GM19023 (cell line): ENCODE measurements around the gene BTBD7.

Experiments used
- ATAC-seq: cut with Tn5 transposase; IDR thresholded peaks from one replicate; pipeline ENCODE4 v1.9.1; 2021; ENCODE audit warnings: mild to moderate bottlenecking, moderate library complexity; ENCODE audit not compliant: unreplicated experiment

BTBD7 gene

DNA sequence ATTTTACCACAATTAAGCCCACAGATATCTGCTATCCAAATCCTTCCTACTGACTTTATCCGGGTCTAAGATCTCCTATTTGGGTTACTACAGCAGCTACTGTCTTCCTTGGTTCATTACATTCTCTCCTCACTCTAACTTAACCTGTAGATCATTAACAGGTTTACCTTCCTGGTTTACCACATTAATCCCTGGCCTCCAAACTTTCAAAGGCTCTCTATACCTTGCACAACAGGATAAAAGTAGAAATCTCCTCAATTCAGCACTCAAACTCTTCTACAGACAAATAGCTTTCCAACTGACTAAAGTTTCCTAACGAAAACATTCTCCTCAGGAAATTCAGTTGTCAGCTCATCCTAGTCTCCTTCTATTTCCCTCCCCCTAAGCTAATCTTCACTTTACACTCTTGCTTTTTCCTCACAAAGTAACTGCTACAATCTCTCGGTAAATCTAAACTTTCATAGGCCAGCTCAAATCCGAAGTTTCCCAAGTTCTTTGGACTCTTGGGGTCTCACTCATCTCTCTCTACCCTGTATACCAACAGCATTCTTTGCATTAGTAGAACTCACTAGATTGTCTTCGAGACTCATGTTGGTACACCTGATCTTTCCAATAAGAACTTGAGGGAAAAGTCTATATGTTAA is 2.7 kb downstream of the BTBD7 start:
- no peak for ATAC-seq

DNA sequence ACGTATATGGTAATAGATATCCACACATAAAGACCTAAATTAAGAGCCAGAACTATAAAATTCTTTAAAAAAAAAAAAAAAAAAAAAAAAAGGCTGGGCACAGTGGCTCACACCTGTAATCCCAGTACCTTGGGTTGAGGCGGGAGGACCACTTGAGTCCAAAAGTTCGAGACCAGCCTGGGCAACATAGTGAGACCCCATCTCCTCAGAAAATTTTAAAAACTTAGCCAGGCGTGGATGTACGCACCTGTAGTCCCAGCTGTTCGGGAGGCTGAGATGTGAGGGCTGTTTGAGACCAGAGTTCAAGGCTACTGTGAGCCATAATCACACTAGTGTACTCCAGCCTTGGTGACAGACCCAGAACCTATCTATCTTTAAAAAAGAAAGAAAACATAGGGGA is 4.3 kb downstream of the BTBD7 start:
- no peak for ATAC-seq

DNA sequence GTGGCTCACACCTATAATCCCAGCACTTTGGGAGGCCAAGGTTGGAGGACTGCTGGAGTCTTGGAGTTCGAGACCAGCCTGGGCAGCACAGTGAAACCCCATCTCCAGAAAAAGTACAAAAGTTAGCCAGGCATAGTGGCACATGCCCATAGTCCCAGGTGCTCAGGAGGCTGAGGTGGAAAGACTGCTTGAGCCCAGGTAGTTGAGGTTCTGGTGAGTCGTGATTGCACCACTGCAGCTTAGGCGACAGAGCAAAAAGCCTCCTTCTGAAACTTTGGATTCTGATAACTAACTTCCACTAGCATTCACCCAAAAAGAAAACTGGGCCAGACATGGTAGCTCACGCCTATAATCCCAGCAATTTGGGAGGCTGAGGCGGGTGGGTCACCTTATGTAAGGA is 6.6 kb downstream of the BTBD7 start:
- ATAC-seq, result no peak

DNA sequence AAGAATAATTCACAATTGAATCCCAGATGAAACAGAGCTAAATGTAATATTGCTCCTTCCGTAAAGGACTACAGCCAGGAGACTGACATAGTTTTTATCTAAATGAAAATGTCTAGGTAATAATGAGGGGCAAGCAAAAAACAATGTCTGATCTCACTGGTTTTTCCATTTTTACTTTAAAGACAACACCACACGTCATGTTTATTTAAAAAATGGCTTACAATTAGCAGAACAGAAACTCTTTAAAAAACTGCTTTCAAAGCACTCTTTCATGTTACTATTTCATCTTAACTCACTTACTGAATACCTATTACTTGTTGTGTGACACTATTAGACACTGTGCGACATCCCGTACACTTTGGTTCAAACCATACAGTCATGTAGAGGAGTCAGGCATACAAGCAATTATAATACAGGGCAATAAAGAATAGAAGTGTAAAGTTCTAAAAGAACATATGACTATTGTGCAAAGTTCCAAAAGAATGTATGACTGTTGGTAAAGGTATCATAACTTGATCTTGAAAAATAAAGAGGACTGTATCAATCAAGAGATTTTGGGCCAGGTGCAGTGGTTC is 9.1 kb downstream of the BTBD7 start:
- ATAC-seq, result no peak

DNA sequence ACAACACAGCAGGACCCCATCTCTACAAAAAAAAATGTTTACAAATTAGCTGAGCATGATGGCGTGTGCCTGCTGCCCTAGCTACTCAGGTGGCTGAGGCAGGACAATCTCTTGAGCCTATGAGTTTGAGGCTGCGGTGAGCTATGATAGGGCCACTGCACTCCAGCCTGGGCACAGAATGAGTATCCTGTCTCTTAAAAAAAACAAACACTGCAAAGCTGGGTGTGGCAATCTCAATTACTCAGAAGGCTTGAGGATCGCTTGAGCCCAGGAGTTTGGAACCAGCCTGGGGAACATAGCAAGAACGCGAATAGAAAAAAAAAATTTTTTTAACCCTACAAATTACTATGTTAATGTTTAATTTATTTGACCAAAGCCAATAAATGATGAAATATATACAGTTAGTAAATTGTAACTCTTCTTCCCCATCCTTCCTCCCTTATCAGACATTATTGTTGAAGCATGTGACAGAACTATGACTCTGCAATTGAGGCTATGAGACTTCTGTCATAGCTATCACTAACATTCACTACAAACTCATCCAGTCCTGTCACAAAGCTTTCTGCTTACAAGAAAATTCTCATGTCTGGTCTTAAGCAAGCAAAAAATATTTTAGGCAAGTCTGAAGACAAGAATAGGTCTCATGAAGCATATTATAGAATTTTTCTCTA is 9.8 kb downstream of the BTBD7 start:
- ATAC-seq, result no peak

DNA sequence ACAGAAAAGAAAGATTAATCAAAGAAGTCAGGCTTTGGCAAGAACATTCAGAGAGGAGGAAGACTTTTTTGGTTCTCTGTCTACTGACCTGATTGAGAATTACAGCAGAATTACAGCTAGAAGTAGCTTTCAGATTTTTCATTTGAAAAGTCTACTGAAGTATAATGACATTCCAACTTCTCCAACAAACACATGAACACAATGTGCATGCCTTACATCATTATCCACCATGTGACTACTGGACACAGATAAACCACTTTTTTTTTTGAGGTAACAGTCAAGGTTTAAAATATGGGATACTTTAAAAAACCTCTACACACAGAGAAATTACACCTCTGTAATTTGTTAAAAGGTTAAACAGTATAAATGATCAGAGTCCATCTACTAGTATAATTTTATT is 12.3 kb downstream of the BTBD7 start:
- no peak for ATAC-seq

DNA sequence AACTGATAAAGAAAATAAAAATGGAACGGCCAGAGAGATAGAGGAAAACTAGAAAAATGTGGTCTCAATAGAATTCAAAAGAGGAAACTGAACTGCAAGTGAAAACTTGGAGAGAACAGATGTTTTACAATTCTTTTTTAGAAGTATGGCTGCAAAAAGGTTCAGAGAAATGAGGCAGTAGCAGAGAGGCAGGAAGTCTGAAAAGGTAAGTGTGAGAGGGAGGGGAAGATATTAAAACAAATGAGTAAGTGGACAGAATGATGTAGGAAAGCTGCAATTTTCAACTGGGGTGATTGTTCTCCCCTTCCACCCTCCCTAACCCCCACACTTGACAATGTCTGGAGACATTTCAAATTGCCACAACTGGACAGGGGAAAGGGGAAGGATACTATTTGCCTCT is 12.9 kb downstream of the BTBD7 start:
- ATAC-seq, result no peak

DNA sequence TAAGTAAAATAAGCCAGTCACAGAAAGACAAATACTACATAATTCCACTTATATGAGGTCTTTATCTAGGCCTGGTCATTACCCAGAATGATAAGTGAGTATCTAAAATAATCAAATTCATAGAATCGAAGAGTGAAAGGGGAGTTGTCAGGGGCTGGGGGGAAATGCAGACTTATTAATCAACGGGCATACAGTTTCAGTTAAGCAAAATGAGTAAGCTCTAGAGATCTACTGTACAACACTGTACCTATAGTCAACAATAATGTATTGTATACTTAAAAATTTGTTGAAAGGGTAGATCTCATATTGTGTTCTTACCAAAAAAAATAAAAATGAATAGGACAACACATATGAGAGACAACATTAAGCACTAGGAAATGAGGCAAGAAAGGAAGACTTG is 13.3 kb downstream of the BTBD7 start:
- ATAC-seq, result no peak

DNA sequence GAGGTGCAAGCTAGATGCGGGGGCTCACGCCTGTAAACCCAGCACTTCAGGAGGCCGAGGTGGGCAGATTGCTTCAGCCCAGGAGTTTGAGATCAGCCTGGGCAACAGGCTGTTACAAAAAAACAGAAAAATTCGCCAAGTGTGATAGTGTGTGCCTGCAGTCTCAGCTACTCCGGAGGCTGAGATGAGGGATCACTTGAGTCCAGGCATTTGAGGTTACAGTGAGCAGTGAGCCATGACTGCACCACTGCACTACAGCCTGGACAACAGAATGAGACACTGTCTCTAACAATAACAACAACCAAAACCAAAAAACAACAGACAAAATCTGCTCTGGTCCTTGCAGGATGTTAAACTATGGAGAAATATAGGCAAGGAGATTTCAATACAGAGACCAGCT is 13.9 kb downstream of the BTBD7 start:
- no peak for ATAC-seq

DNA sequence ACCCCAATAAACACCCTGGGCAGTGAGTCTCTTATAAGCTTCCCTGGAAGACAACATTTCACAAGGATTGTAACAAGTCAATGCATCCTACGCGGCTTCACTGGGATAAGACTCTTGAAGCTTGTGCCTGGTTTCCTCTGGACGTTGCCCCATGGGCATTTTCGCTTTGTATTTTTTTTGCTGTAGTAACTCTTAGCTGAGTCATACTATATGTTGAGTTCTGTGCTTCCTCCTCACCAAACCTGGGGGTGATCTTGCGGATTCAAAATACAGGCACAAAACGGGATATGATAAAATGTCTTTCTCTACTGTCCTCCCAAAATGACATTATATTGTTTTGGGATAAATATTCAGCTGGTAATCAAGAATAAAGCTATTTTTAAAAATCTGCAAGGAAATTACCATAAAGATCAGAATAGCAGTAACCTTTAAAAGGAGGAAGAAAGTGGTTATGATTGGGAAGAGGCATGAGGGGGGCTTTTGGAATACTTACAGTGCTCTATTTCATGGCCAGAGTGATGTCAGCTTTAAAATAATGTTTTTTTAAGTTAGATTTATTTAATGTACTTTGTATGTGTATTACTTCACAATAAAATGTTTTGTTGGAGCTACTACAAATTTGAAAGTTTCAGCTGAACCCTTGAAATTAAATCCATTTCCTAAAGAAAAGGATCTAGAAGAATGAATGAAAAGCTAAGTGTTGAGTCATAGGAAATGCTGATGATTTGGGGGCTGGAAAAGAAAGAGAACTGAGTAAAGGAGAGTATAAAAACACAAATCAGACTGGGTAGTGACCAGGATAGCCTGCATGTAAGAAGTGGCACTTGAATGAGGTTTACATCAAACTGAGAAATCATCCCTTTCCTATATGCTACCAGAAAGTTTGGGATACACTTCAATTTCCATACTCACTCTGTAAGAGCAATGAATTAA is 14.7 kb downstream of the BTBD7 start:
- ATAC-seq, result no peak

DNA sequence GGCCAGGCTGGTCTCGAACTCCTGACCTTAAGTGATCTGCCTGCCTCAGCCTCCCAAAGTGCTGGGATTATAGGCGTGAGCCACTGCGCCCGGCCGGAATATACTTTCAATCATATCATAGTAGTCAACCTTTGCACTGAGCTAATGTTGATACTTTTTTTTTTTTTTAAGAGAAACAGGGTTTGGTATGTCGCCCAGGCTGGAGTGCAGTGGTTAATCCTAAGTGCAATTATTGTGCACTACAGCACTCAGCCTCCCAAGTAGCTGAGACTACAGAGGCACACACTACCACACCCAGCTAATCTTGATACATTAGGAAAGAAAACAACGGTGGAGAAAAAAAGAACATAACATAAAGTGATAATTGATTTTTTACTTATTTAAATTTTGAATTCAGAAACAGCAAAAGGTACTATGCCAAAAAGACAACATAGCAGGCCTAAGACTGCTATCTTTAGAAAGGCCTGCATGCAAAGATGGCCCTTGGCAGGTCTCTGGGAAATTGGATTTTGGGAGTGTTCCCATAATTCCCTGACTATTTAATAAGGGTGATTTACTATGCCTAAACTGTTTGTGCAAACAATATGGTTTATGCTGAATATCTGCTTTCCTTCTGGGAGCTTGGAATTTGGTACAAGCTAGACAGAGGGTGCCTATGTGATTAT is 15.5 kb downstream of the BTBD7 start:
- no peak for ATAC-seq

DNA sequence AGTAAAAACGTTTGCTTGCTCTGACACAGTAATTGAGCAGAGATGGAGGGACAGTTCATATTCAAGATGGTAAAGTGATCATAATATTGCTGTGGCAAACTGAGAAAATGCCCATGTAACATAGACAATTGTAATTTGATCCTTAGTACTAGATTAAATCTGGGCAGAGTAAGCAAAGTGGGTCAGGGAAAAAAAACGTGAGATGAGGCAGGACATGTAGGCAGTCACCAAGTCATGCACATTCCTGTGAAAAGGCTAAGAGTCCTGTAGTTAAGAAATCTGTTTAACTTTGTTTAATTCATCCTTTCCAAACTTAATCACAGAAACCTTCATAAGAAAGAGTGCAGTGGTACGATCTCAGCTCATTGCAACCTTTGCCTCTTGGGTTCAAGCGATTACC is 16.1 kb downstream of the BTBD7 start:
- no peak for ATAC-seq

DNA sequence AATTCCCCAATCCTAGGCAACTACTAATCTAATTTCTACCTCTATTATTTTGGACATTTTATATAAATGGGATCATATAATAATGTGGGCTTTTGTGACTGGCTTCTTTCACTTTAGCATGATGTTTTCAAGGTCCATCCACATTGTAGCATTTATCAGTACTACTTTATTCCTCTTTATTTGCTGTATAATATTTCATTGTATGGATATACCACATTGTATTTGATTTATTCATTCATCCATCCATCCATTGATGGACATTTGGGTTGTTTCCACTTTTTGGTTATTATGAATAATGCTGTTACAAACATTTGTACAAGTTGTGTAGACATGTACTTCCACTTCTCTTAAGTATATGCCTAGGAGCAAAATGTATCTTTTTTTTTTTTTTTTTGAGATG is 17.3 kb downstream of the BTBD7 start:
- no peak for ATAC-seq

DNA sequence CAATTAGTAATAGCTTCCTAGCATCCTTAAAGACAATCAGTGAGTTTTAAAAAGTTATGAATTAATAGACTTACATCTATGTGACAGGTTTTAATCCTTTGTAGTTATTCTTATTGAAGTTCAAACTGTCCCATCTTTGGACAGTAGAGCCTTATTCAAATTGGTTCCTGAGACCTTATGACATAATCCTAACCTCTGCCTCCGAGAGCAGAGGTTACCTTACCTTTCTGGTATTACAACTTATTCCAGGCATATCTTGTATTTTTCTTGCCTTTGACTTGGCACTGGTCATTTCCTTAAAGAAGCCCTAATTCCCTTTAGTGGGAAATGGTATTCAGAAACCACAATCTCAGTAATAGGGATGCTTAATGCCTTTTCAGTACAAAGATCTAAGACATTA is 21.8 kb downstream of the BTBD7 start:
- no peak for ATAC-seq

DNA sequence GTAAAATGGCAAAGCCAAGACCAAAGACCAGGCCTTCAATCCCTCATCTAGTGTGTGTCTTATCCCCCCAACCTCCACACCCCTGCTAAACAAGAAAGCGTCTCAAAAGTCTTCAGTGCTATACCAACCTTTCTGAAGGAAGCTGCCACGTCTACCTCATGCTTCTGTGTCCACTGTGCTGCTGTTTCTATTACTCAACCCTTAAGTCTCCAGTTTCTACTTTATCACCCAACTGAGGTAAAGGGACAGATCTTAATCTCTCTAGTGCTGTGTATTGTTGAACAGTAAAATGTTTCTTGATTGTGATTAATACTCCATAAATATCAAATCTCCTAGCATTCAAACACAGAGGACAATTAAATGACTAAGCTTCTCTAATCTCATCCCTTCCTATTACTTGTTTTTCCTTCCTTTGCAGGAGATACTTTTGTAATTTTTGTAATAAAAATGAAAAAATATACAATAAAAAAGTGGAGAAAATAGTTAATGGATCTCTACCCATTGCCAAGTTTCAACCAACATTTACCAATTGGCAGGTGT is 23.3 kb downstream of the BTBD7 start:
- no peak for ATAC-seq

DNA sequence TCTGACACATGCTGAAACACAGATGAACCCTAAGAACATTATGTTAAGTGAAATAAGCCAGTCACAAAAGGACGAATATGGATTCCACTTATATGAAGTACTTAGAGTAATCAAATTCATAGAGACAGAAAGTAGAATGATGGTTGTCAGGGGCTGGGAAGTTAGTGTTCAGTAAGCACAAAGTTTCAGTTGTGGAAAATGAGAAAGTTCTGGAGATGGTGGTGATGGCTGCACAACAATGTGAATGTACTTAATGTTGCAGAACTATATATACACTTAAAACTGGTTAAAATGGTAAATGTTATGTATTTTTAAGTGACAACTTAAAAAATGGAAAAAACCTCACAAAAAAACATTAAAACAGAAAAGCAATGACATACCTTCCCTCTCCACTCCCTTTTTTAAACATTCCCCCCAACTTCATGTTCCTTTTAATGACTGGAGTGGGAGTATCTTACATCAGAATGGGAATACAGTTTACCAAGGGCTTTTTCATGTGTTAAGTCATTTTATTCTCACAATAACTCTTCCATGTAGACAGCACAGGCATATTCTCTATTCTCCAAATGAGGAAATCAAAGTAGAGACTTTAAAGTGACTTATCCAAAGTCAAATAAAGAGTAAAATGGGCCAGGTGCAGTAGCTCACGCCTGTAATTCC is 24.0 kb downstream of the BTBD7 start:
- ATAC-seq, result no peak

DNA sequence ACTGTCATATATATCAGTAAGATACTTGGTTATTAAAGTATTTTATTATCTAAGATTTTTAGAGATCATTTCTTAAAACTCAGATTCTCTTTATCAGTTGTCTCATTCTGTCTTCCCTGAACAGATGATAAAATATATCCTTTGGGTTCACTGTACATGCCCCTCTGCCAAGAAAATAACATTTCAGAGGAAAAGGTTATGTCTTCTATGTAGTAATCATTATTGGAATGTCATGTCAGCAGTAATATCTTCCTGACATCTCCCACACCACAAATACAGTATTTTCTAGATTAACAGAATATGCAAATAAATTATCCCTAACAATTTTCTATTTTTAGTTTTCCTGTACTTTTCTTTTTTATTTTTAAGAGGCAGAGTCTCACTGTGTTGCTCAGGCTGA is 26.0 kb downstream of the BTBD7 start:
- no peak for ATAC-seq

DNA sequence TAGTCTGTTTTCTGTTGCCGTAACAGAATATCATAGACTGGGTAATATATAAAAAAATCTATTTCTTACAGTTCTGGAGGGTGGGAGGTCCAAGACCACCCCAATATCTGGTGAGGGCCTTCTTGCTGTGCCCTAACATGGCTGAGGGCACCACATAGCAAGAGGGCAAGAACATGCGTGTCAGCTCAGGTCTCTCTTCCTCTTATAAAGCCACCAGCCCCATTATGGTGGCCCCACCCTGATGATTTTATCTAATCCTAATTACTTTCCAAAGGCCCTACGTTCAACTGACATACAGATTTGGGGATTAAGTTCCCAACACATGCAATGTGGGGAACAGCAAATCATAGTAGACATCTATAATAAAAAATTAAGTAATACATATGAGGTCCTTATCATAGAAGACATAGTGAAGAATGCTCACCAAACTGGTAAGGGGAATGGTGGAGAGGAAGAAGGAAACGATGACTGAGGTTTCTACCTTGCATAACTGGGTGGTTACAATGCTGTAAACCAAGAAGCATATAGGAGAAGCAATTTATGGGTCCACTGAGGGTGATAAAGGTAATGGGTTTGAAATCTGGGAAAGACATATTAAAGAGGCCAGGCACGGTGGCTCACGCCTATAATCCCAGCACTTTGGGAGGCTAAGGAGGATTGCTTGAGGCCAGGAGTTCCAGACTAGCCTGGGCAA is 27.0 kb downstream of the BTBD7 start:
- ATAC-seq, result no peak

DNA sequence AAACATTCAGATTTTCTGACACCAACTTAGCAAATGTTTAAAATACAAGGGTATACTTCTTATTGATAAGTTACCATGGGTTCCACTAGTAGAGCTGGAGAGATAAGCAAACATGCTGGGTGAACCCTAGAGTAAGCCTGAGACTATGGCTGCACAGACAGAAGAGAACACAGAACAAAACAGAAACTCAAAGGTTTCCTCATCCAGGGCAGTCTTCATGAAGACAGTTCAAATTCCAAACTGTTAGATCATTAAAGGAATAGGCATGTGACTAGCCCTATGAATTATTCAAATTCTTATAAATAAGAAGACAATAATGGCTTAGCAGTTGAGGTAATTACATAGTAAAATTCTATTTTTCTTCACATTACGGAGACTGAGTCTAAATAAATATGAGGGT is 28.1 kb downstream of the BTBD7 start:
- no peak for ATAC-seq

DNA sequence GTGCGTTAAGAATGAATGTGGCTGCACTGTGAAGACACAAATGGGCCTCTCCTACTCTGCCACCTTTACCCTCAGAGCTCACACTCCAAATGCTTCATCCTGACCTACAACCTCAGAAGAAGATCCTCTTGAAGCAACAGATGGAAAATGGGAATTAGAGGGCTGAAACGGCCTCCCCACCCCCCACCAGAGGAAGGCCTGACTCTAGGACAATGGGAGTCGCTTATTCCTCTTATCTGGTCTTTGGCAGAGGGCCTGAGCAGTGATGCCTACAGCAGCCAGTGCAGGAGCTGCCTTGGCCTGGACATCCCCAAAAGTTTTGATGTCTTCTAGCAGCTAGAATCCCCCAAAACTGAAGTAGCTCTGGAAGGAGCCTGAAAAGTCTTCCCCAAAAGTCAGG is 29.2 kb downstream of the BTBD7 start:
- no peak for ATAC-seq
